HG02623 (cell line): ENCODE data around the gene SOD1.
"Not testable (repeated sequence)": the region's sequence is repeated elsewhere in the genome, so short reads cannot be mapped to it uniquely, and the experiment has no call there.

ENCODE experiments used
- ATAC-seq: cut with Tn5 transposase; IDR thresholded peaks from one replicate; pipeline ENCODE4 v1.9.1; 2021; ENCODE audit warnings: moderate library complexity; ENCODE audit not compliant: unreplicated experiment

SOD1 gene

GRCh38 chr21:31654821-31655580, 4.5 kb upstream of the SOD1 start:
- not testable (repeated sequence) for ATAC-seq

- ATAC-seq = no peak
These were observed 3.0 kb upstream of the SOD1 start for GRCh38 chr21:31656199-31657095.

- no peak for ATAC-seq
These were observed 1.4 kb upstream of the SOD1 start for GRCh38 chr21:31658053-31658452.

- peak; percentile 13 for ATAC-seq
These were observed 282 bp upstream of the SOD1 start for GRCh38 chr21:31659286-31659535.

- ATAC-seq = peak; percentile 31
These were observed 719 bp downstream of the SOD1 start for GRCh38 chr21:31660259-31660565.

- ATAC-seq = no peak
These were observed 1.1 kb downstream of the SOD1 start for GRCh38 chr21:31660591-31660990.

GRCh38 chr21:31663584-31664249, 4.2 kb downstream of the SOD1 start:
- ATAC-seq = no peak

GRCh38 chr21:31665397-31665796, 5.9 kb downstream of the SOD1 start:
- ATAC-seq = no peak

- not testable (repeated sequence) for ATAC-seq
These were observed 6.4 kb downstream of the SOD1 start for GRCh38 chr21:31665869-31666268.

- ATAC-seq = no peak
These were observed 7.0 kb downstream of the SOD1 start for GRCh38 chr21:31666445-31667010.

- no peak for ATAC-seq
These were observed 7.6 kb downstream of the SOD1 start for GRCh38 chr21:31667132-31667531.

GRCh38 chr21:31667639-31668038, 8.1 kb downstream of the SOD1 start:
- no peak for ATAC-seq

- ATAC-seq = peak; percentile 54
These were observed 9.4 kb downstream of the SOD1 start for GRCh38 chr21:31668651-31669491.

GRCh38 chr21:31670070-31670469, 10.6 kb downstream of the SOD1 start:
- ATAC-seq = no peak

- no peak for ATAC-seq
These were observed 11.7 kb downstream of the SOD1 start for GRCh38 chr21:31671146-31671716.

GRCh38 chr21:31671931-31672330, 12.4 kb downstream of the SOD1 start:
- no peak for ATAC-seq

GRCh38 chr21:31673321-31673912, 13.9 kb downstream of the SOD1 start:
- no peak for ATAC-seq

- no peak for ATAC-seq
These were observed 15.8 kb downstream of the SOD1 start for GRCh38 chr21:31675318-31675717.

GRCh38 chr21:31675960-31676359, 16.5 kb downstream of the SOD1 start:
- no peak for ATAC-seq

GRCh38 chr21:31677047-31677446, 17.6 kb downstream of the SOD1 start:
- ATAC-seq = no peak
